ENCODE data around the gene SLC5A6.

The SLC5A6 gene

DNA sequence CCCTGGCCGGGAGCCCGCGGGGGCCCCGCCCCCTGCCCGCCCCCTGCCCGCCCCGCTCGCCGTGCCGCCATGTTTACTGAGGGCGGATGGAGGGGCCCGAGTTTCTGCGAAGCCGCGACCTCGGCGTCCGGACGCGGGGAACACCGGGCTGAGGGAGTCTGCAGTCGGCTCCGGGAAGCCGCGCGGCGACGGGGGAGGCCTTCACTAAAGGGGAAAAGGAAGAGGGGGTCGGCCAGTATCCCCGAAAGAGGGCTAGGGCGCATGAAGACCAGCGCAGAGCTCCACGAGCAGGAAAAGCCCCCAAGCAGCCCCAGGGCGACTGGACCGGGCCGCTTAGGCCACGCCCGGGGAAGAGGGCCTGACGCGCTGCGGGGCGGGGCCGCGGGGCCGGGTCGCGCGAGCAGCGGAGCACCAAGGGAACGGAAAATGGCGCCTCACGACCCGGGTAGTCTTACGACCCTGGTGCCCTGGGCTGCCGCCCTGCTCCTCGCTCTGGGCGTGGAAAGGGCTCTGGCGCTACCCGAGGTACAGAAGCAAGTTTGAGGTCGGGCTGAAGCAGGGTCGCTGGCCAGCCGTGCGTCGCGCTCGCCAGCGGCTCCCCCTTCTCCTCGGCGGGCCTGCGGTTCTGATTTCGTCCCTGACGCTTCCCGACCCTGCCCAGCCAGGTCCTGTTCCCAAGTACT is at the start of gene SLC5A6, which contains the start of gene ATRAID:
TSS of gene SLC5A6 (minus strand) at position 326 of the 683 bp plus-strand sequence. CDS start 4,618 bp downstream, outside the sequence.
TSS of gene ATRAID (plus strand) at position 99 of the 683 bp plus-strand sequence. CDS start at position 427, 328 bp downstream.
- peak; percentile 89 to 90 for DNase-seq

DNA sequence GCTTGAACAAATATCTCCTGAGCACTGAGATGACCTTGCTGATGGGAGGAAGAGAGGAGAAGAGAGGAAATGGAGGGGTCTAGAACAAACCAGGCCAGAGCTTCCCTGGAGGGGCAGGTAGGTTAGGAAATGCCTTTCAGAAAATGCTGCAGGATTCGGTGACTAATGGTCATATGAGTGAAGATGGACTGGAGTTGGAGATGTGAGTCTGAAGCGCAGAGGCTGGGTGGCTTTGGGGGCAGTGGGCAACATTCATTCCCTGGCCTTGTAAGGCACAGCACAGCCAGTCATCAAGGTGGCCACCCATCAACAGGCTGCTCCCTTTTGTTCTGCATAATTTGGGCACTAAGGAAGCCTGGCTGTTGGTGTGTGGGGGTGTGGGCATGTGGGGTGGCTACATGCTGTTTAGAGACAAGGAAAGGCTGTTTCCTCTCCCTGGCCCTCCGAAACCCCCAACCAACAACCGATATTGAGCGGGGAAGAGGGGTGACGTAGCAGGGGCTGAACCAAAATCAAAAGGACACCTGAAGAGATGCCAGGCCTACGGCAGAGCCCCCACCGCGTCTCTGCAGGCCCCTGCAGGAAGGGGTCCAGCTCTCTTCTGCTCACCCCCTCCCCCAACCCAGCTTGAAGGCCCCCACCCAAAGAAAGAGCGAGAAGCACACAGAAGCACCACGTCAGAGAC is 49.3 kb upstream of the SLC5A6 start:
- DNase-seq: no peak

DNA sequence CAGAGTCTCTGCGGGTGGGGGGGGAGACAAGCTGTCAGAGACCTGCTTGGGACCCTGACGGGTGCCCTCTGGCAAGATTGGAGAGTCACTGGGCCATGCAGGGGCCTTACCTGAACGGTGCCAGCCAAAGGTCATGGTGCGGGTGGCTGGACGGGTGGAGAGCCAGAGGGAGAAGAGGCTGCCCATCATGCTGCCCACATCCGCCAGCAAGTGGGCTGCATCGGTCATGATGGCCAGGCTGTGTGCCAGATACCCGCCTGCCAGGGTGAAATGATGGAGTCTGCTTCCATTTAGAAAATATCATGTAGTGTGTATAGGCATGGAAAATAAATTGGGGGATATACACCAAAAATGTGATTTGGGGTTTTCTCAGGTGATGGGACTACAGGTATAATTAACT is 46.0 kb upstream of the SLC5A6 start:
- no peak for DNase-seq

DNA sequence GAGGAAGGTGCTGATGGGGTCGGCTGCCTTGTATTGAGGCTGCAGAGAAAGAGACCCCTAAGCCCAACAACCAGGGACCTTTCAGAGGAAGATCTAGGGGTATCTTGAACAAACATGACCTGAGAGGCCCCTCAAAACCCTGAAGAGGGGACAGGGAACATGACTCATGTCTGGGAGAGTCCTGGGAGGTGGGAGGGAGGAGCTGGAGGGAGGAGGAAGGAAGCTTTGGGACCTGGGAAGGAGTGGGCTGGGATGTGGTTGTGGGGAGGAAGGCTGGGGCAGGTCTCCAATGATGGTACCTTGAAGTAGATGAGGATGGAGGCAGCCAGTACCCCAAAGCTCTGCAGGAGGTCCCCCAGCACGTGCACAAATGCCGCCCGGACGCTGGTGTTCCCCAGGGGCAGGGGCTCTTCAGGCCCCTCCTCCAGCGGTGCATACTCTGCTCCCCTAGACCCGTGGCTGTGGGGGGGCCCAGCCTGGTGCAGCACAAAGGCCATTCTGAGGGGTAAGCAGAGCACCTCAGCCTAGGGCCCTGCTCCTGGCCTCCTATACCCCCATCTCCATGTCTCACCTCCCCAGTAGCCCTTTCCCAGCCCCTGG is 44.9 kb upstream of the SLC5A6 start:
- DNase-seq: no peak

DNA sequence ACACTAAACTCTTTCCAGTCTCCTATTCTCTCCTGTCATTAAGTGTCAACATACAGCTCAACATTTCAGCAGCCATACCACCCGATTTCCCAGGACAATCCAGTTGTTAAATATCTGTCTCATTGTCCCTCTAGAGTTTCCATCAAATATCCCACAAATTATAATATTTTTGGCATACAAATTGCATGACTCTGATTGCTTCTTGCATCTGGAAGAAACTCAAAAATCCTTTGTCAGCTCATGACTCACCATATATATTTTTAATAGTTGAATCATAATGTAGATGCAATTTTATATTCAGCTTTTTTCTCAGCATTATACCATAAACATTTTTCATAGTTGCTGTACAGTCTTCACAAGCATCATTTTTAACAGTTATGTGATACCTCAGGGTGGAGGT is 43.6 kb upstream of the SLC5A6 start:
- no peak for DNase-seq

DNA sequence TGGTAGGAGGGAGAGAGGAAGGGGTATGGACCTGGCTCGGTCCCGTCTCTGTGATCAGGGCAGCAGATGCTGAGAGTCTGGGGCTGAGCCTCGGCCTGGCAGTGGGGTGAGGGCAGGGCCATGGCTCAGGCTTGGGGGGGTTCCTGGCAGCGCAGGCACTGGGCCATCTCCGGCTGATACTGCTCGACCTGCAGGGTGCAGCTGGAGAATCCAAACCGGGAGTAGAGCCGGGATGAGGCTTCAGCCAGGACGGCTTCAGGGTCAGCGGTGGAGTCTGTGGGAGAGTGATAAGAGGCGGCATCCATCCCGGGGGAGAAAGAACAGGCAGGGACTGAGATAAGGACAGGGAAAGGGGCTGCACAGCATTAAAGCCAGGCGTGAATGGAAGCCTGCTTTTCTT is 43.1 kb upstream of the SLC5A6 start:
- DNase-seq: no peak

DNA sequence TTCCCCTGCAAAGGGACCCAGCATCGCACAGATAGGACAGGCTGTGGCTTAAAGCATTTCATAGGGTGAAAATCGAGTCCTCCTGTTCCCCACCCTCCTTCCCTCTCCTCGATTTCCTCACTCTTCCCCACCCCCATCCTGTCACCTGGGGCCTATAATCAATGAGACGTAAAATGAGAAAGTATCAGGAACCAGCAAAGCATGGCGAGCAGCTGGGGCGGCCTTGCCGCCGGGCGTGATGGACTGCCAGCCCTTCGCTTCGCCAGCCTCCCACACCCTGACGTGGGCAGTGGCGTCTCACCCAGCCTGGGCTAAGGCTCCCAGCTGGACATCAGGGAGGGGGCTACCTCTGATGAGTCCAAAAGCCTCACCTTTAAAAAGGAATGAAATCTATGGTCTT is 39.7 kb upstream of the SLC5A6 start:
- no peak for DNase-seq

DNA sequence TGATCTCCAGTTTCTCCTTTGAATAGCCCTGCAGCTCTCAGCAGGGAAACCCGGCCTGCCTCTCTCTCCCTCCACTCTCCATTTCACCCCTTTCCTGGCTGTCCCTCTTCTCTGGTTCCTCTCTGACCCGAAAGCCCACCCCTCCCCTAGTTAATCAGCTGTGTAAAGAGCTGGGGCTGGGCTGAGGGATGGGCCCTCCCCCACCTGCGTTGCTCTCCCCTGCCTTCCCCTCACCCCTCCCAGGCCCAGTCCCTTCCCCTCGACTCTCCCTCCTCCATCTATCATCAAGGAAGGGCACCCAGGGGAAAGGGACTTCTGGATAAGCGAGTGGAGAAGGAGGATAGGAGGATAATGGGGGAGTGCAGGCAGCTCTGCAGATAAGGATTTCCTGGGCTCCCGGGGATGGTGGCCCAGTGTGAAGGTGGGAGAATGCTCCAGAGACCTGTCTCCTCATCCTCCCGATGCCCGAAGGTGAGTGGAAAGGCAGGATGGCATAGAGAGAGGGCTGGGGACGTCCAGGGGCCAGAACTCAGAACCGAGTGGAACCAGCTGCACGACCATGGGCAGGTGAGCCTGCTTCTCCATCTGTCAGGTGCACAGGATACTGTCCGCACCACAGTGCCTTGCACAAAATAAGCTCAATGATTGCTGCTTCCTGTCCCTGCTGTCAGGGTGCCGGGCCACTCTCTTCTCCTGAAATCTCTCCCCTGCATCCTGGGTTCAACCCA is 38.7 kb upstream of the SLC5A6 start:
- DNase-seq: no peak

DNA sequence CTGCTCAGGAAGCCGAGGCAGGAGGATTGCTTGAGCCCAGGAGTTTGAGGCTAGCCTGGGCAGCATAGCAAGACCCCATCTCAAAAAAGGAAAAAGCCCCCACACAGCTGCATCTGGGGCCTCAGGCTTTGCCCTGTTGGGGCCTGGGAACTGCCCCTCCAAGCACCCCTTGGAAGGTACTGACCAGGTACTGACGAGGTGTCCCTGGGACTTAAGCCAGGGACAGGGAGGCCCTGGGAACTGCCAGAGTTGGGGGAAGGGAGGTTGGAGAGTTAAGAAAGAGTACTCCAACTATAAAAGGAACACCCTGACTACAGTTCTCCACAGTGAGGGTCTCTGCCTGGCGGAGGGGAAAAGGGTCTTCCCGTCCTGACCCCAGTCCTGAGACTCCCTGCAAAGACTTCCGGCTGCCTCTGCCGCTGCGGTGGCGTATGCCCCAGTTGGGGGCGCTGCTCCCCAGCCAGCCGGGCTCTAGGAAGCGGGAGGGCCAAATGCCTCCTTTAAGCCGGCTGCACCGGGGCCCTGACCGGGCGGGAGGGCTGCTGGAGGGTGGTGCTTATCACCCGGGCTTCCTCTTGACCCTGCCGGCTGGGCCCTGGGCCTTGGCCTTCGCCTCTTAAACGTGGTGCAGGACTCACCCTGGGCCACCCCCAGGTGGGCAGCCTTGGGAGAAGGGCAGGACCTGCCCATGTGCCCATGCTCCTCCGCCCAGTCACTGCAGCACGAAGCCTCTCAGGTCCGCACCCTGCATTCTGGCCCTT is 38.0 kb upstream of the SLC5A6 start:
- peak; percentile 28 to 40 for DNase-seq

DNA sequence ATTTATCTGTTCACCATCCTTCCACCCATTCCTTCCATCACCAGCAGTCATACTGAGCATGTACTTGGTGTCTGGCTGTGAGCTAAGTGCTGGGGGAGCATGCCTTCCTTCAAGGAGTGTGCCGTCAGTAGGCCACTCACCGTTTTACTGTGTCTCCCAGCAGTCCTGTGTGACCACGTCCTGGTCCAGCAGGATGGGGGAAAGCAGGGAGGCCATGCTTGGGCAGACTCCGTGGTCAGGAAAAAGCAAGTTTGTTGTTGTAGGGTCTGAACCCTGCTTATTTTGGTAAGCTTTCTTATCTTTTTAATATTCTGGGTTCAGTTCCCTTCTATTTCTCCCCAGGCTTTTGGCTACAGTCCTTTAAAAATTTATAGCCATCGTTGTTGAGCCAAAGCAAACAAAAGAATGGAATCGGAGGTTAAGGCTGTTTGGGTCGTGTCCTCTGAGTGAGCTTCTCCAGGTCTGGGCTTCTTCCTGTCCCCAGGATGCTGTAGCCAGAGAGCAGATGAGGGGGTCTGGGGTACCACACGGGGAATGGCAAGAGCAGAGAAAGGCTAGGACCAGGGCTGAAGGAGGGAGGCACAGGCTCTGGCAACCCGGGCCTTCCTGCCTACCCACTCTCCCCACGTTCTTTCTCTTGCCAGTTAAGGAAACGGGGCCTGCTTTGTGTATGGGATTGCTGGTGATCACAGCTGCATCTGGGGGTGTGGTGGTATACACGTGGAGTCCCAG is 37.3 kb upstream of the SLC5A6 start:
- DNase-seq: no peak

DNA sequence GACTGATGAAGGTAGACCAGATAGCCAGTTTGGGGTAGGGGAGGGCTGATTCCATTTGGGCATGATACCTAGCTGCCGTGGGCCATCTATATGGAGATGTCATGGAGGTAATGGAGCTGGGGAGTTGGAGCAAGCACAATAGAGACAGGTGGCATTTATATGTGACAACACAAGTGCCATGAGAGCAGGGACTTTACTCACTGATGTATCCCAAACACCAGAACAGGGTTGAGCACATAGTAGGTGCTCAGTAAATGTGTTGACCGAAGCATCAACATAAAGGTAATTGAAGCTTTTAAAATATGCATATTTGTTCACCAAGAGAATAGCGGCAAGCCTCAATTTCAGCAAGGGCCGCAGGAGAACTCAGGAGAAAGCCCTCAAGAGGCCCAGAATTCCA is 35.8 kb upstream of the SLC5A6 start:
- no peak for DNase-seq

DNA sequence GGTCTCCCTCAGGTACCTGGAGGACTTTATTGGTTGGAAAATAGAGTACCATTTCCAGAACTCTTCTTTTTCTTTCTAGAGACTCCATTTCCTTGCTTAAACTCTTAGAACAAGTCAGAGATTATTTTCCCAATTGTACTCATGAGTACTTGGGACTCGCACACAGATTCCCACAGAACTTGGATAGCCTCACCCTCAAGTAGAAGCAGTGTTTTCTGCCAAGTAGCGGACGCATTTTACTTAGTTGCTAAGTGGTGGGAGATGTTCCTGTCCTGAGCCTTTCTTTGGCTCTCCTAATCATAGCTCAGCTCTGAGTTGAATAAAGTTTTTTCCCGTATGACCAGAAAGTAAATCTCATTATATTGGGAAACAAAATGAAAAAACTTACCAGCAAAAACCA is 33.6 kb upstream of the SLC5A6 start:
- no peak for DNase-seq

DNA sequence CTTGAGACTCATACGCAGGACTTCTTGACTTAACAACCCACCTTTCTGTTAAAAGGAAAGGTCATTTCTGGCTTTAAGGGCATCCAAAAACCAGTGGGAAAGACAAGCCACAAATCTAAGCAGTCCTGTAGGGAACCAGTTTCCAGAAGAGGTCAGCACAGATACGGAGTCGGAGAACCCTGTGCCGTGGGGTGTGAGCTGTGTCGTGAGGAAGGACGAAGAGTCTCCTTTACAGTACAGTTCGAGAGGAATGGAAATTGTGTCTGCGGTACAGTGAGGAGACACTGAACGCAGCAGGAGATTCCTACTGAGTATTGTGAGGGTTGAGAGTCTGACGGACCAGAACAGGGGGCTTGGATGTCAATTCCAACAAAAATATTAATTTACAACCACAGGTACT is 33.0 kb upstream of the SLC5A6 start:
- DNase-seq: no peak

DNA sequence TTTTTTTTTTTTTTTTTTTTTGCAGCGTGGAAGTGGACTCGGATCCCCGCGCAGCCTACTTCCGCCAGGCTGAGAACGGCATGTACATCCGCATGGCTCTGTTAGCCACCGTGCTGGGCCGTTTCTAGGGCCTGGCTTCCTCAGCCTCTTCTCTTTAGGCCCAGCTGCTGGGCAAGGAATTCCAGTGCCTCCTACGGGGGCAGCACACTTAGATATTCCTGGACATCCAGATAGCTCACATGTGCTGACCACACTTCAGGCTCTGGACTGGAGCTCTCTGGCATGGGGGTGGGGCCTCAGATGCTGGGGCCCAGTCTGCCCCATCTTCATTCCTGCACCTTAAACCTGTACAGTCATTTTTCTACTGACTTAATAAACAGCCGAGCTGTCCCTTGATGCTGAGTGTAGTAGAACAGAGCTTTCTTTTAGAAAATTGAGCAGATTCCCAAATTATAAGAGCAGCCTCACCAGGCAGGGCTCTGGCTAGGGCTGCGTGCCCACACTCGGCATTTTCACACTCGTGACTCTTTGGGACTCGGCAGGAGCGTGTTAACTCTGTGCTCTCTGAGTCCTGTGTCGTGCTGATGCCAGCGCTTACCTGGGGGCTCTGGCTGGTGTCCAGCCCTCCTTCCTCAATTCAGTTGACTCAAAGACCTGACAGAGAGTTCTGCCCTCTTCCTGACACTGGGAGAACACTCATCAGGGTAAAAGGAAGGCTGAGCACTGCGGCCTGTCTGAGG is 31.5 kb upstream of the SLC5A6 start:
- no peak for DNase-seq

DNA sequence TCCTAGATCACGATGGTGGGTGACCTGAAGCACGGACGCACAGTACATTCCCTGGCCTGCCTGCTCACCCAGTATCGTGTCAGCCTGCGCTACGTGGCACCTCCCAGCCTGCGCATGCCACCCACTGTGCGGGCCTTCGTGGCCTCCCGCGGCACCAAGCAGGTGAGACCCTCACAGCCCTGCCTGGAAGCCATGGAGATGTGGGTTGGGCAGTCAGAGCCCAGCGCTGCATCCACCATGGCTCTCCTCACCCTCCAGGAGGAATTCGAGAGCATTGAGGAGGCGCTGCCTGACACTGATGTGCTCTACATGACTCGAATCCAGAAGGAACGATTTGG is 30.5 kb upstream of the SLC5A6 start:
- DNase-seq: no peak

DNA sequence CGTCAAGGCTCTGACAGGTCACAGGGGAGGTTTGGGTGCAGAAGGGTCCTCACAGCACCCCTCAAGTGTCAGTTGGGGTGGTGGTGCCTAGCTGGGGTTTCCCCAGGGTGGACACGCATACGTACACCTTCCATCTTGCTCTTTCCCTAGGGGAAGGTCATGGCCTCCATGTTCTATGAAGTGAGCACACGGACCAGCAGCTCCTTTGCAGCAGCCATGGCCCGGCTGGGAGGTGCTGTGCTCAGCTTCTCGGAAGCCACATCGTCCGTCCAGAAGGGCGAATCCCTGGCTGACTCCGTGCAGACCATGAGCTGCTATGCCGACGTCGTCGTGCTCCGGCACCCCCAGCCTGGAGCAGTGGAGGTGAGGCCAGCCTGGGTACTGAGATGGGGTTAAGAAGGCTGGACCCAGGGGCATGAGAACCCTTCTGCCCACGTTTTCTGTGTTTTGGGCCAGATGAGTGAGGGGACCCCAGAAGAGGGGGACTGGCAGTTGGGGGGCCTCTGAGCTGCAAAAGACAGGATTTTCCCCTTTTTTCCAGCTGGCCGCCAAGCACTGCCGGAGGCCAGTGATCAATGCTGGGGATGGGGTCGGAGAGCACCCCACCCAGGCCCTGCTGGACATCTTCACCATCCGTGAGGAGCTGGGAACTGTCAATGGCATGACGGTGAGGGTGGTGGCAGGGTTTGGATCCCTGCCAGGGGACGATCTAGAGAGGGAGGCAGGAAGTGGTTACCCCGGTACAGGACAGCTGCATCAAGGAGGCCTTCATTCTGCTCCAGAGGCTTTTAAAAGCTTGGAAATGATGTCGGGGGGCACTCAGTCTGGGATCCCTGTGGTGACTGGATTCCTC is 29.9 kb upstream of the SLC5A6 start:
- no peak for DNase-seq

DNA sequence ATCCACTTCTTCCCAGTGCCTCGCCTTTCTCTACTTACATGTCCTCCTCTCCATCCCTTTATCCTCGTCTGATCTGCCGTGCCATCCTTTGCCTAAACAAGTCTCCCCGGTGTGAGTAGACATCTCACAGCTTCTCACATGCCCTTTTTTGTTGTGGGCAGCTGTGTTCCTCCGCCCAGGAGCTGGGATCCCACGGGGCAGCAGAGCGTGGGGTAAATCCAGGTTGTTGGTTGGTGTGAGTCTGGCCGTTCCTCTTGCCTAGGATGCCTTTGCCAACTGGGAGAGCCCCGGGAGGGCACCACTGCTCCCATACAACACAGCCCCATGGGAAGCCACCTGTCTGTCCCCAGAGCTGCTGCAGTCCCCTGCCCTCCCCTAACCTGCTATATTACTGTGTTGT is 28.3 kb upstream of the SLC5A6 start:
- DNase-seq: no peak

DNA sequence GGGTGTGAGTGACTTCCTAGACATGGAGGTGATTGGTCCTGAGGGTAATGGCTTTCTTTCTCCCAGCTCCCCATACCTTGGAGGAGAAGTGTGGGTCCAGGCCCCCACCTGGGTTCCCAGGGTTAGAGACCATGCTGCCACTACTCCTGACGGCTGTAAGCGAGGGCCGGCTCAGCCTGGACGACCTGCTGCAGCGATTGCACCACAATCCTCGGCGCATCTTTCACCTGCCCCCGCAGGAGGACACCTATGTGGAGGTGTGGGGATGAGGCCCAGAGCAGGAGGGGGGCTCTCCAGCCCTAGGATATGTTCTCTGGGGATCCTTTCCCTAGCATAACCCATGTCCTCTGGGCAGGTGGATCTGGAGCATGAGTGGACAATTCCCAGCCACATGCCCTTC is 26.9 kb upstream of the SLC5A6 start:
- no peak for DNase-seq

DNA sequence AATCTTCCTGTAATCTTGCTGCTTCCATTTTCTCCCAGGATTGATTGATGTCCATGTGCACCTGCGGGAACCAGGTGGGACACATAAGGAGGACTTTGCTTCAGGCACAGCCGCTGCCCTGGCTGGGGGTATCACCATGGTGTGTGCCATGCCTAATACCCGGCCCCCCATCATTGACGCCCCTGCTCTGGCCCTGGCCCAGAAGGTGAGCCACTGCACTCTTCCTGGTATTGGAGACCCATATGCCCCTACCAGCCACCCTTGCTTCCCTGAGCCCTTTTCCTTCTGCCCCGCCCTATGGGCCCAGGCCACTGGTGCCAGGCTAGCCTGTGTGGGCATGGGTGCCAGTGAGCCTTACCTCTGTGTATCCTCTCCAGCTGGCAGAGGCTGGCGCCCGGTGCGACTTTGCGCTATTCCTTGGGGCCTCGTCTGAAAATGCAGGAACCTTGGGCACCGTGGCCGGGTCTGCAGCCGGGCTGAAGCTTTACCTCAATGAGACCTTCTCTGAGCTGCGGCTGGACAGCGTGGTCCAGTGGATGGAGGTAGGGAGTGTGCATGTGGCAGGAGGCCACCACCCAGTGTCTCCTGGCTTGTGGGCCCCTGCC is 25.4 kb upstream of the SLC5A6 start:
- DNase-seq: no peak

DNA sequence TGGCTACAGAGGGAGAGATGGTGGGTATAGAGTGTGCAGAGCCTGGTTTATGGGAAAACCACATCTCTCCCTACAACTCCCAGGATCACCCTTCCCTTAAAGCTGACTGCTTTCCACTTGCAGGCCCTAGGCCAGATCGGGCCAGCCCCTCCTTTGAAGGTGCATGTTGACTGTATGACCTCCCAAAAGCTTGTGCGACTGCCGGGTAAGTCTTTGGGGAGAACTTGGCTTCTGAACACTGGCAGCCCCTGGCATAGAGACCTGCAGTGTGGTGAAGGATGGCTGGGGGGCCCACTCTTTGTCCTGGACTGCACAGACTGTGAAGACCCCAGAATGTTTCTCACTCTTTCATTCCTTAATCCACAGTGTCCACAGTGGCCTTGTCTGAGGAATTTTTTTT is 24.6 kb upstream of the SLC5A6 start:
- DNase-seq: no peak
